Liver (tissue), 3 donors: ENCODE measurements around the gene AFAP1.

Source experiments
- EGR1 ChIP-seq, 2 donors: IDR thresholded peaks; 2 replicates each; pipeline ENCODE4 v1.6.1; 2016 to 2018; ENCODE audit warnings: antibody characterized with exemption in 2 of 2, low read depth in 2 of 2
- RAD21 ChIP-seq, 2 donors: IDR thresholded peaks; 2 replicates each; pipeline ENCODE4 v1.6.1; 2016; ENCODE audit warnings: antibody characterized with exemption in 2 of 2, mild to moderate bottlenecking in 2 of 2
- SP1 ChIP-seq: IDR thresholded peaks from 2 replicates; pipeline ENCODE4 v1.6.1; 2018; ENCODE audit warnings: antibody characterized with exemption, mild to moderate bottlenecking
- TF ChIP-seq, protein P1 (sequence below): fragments of 150-350 bp; IDR thresholded peaks from 2 replicates; pipeline ENCODE4 v1.5.1; 2017; ENCODE audit warnings: improper control_type of control experiment, low read depth, low read length; ENCODE audit not compliant: missing input control
- donor health status: healthy.
- donor health status: healthy.

DNA sequence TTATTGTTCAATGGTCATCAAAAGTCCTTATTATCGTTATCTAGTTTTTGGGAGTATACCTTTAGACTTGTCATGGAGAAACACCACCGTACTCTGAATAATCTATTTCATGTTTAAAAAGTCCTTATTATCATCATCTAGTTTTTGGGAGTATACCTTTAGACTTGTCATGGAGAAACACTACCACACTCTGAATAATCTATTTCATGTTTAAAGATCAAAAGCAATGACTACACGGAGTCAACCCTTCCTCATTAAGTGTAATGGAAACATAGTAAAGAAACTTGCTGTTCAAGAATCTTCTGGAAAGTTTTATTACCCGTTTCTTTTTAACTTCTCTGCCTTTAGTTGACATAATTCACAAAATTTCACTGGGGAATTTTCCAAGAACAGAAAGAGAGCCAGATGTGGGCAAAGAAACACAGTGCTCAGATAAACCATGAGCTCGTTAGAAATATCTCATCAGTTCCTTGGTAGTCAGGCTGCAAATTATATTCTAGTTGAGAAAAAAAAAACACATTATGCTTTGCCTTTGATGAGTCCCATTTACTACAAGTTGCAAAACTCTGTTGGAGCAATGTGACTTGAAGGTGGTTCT is 158.8 kb downstream of the AFAP1 start:
- TF ChIP-seq, protein P1, sequence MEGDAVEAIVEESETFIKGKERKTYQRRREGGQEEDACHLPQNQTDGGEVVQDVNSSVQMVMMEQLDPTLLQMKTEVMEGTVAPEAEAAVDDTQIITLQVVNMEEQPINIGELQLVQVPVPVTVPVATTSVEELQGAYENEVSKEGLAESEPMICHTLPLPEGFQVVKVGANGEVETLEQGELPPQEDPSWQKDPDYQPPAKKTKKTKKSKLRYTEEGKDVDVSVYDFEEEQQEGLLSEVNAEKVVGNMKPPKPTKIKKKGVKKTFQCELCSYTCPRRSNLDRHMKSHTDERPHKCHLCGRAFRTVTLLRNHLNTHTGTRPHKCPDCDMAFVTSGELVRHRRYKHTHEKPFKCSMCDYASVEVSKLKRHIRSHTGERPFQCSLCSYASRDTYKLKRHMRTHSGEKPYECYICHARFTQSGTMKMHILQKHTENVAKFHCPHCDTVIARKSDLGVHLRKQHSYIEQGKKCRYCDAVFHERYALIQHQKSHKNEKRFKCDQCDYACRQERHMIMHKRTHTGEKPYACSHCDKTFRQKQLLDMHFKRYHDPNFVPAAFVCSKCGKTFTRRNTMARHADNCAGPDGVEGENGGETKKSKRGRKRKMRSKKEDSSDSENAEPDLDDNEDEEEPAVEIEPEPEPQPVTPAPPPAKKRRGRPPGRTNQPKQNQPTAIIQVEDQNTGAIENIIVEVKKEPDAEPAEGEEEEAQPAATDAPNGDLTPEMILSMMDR, result no peak
- TF ChIP-seq EGR1 (IDR thresholded peaks at IDR 0.05; ENCODE audit: low read depth in 2 of 2) (no peak), SP1 (no peak), RAD21 (IDR thresholded peaks at IDR 0.05) (no peak)
